HEK293 (cell line): Measurements from ENCODE around the gene ARGLU1.

Source experiments
- KLF10 ChIP-seq: fragments of 450-650 bp; IDR thresholded peaks from 2 replicates; pipeline ENCODE4 v1.5.1; 2018; ENCODE audit warnings: missing biosample characterization, mild to moderate bottlenecking, missing genetic modification characterization
- MEIS1 ChIP-seq: sonication (generic); formaldehyde crosslinking; IDR thresholded peaks from 2 replicates; pipeline ENCODE4 v1.8.1; 2022; ENCODE audit warnings: missing genetic modification reagents, mild to moderate bottlenecking, borderline replicate concordance
- SP2 ChIP-seq: fragments of 450-650 bp; formaldehyde crosslinking; IDR thresholded peaks from 2 replicates; pipeline ENCODE4 v1.5.1; 2016; ENCODE audit warnings: missing biosample characterization, missing genetic modification characterization
- ZNF132 ChIP-seq: fragments of 450-650 bp; formaldehyde crosslinking; IDR thresholded peaks from 2 replicates; pipeline ENCODE4 v1.5.1; 2017; ENCODE audit warnings: missing biosample characterization, missing genetic modification characterization, borderline replicate concordance
- ZNF184 ChIP-seq: fragments of 450-650 bp; IDR thresholded peaks from 2 replicates; pipeline ENCODE4 v1.5.1; 2018; ENCODE audit warnings: missing biosample characterization, mild to moderate bottlenecking, missing genetic modification characterization
- ZNF335 ChIP-seq: fragments of 450-650 bp; formaldehyde crosslinking; conservative IDR thresholded peaks from 2 replicates; pipeline ENCODE4 v1.5.1; 2016; ENCODE audit warnings: missing biosample characterization, missing genetic modification characterization
- ZNF426 ChIP-seq: fragments of 450-650 bp; formaldehyde crosslinking; IDR thresholded peaks from 2 replicates; pipeline ENCODE4 v1.5.1; 2017; ENCODE audit warnings: missing biosample characterization, missing genetic modification characterization, mild to moderate bottlenecking, inconsistent platforms, moderate library complexity
- ZNF660 ChIP-seq: fragments of 450-650 bp; IDR thresholded peaks from 2 replicates; pipeline ENCODE4 v1.5.1; 2018; ENCODE audit warnings: missing biosample characterization, mild to moderate bottlenecking, missing genetic modification characterization
- ZNF768 ChIP-seq: fragments of 450-650 bp; formaldehyde crosslinking; IDR thresholded peaks from 2 replicates; pipeline ENCODE4 v1.5.1; 2018; ENCODE audit warnings: missing biosample characterization, mild to moderate bottlenecking, missing genetic modification characterization
- TF ChIP-seq, protein P1 (sequence below): fragments of 450-650 bp; formaldehyde crosslinking; IDR thresholded peaks from 2 replicates; pipeline ENCODE4 v1.5.1; 2016; ENCODE audit warnings: missing biosample characterization, missing genetic modification characterization
- TF ChIP-seq, protein P2 (sequence below): IDR thresholded peaks from 2 replicates; pipeline ENCODE4 v1.6.1; 2011; ENCODE audit warnings: mild to moderate bottlenecking, low read depth, low read length, borderline replicate concordance
- TF ChIP-seq, protein P3 (sequence below): fragments of 450-650 bp; formaldehyde crosslinking; IDR thresholded peaks from 2 replicates; pipeline ENCODE4 v1.5.1; 2016; ENCODE audit warnings: missing biosample characterization, missing genetic modification characterization

DNA sequence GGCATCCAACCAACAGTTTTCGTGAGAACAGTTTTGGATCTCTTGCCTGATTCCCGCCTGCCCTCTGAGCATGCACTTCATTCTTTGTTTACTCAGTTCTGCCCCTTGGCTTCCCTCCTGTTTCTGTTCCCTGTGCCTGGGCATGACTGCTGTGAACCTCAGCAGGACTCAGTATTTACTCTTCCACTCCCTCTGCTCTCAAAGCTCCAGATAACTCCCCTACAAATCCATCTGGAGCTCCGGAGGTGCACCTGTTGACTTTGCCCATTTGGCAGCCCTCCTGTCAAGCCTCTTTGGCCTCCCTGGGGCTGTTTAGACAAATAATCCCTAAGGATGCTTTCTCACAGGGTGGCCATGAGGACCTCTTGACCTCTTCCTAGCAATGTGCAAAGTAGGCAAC is 34.2 kb upstream of the ARGLU1 start:
- TF ChIP-seq, protein P1, sequence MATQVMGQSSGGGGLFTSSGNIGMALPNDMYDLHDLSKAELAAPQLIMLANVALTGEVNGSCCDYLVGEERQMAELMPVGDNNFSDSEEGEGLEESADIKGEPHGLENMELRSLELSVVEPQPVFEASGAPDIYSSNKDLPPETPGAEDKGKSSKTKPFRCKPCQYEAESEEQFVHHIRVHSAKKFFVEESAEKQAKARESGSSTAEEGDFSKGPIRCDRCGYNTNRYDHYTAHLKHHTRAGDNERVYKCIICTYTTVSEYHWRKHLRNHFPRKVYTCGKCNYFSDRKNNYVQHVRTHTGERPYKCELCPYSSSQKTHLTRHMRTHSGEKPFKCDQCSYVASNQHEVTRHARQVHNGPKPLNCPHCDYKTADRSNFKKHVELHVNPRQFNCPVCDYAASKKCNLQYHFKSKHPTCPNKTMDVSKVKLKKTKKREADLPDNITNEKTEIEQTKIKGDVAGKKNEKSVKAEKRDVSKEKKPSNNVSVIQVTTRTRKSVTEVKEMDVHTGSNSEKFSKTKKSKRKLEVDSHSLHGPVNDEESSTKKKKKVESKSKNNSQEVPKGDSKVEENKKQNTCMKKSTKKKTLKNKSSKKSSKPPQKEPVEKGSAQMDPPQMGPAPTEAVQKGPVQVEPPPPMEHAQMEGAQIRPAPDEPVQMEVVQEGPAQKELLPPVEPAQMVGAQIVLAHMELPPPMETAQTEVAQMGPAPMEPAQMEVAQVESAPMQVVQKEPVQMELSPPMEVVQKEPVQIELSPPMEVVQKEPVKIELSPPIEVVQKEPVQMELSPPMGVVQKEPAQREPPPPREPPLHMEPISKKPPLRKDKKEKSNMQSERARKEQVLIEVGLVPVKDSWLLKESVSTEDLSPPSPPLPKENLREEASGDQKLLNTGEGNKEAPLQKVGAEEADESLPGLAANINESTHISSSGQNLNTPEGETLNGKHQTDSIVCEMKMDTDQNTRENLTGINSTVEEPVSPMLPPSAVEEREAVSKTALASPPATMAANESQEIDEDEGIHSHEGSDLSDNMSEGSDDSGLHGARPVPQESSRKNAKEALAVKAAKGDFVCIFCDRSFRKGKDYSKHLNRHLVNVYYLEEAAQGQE (tag by site-specific recombination) = no peak
- TF ChIP-seq ZNF426 (tag by site-specific recombination) (no peak), SP2 (tag by site-specific recombination) (no peak), ZNF660 (tag by site-specific recombination) (no peak), MEIS1 (no peak), ZNF132 (no peak), ZNF184 (tag by site-specific recombination) (no peak), KLF10 (no peak), ZNF335 (no peak), ZNF768 (tag by site-specific recombination) (no peak)
- TF ChIP-seq, protein P2, sequence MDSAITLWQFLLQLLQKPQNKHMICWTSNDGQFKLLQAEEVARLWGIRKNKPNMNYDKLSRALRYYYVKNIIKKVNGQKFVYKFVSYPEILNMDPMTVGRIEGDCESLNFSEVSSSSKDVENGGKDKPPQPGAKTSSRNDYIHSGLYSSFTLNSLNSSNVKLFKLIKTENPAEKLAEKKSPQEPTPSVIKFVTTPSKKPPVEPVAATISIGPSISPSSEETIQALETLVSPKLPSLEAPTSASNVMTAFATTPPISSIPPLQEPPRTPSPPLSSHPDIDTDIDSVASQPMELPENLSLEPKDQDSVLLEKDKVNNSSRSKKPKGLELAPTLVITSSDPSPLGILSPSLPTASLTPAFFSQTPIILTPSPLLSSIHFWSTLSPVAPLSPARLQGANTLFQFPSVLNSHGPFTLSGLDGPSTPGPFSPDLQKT = no peak
- TF ChIP-seq, protein P3, sequence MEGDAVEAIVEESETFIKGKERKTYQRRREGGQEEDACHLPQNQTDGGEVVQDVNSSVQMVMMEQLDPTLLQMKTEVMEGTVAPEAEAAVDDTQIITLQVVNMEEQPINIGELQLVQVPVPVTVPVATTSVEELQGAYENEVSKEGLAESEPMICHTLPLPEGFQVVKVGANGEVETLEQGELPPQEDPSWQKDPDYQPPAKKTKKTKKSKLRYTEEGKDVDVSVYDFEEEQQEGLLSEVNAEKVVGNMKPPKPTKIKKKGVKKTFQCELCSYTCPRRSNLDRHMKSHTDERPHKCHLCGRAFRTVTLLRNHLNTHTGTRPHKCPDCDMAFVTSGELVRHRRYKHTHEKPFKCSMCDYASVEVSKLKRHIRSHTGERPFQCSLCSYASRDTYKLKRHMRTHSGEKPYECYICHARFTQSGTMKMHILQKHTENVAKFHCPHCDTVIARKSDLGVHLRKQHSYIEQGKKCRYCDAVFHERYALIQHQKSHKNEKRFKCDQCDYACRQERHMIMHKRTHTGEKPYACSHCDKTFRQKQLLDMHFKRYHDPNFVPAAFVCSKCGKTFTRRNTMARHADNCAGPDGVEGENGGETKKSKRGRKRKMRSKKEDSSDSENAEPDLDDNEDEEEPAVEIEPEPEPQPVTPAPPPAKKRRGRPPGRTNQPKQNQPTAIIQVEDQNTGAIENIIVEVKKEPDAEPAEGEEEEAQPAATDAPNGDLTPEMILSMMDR = no peak
